ENCODE measurements around the gene SORBS2. TPM values are rescaled to one million over a fixed set of nuclear protein-coding genes. Genes with fewer than 3 reads are reported as not detected.
A peak's percentile ranks its signal among the peaks of the same experiment; 100 is the strongest.

The SORBS2 gene
- total RNA-seq, 2 donors from 2014 or later: 7.0 to 13.8 TPM

DNA sequence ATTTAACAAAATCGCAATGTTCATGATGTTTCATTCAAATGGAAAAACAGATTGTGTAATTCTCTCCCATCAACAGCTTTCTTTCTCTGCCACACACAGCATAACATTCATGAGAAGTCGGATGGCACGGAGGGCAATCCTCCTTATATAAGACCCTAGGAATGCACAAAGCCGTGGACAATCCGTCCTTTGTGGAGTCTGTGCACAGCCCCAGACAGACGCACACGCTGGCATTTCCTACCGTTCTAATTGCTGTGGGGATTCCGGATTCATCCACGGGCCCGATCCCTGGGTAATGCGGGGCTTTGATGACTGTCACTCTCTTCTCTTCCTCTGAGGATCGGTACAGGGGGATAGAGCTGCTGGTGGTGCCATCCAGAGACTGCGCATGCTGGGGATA, 154.8 kb downstream of the SORBS2 start:
- H3K9me3 ChIP-seq (ENCODE audit: control insufficient read depth, low read length): no peaks in the 10 kb centered on the region
- DNase-seq: no peak
- no peak overlapping the region for H3K9ac ChIP-seq (ENCODE audit: extremely low read depth, low read length, poor library complexity, severe bottlenecking)
- H3K27me3 ChIP-seq (ENCODE audit: control insufficient read depth, insufficient read depth, low read length, poor library complexity, severe bottlenecking): no peaks in the 10 kb centered on the region
- no peak overlapping the region for H3K27ac Mint-ChIP-seq
- no peak overlapping the region for H3K27ac ChIP-seq (ENCODE audit: low read depth, low read length)
- H3K4me1 ChIP-seq (ENCODE audit: control insufficient read depth, insufficient read depth, low read length): peaks cover 20% of the 10 kb centered on the region
- WGBS, 2 experiments (ENCODE audit: insufficient coverage in 1 of 2, insufficient read length in 1 of 2): 91 to 100% methylated on average over 3 to 14 of the region's 14 CpGs
- peaks cover 44% of the 10 kb centered on the region for H3K4me1 Mint-ChIP-seq
- no peak overlapping the region for H3K4me3 Mint-ChIP-seq
- no peaks in the 10 kb centered on the region for H3K9me3 Mint-ChIP-seq
- peaks cover 26% of the 10 kb centered on the region for H3K27me3 Mint-ChIP-seq (ENCODE audit: insufficient read depth)
- TF ChIP-seq, protein P1, sequence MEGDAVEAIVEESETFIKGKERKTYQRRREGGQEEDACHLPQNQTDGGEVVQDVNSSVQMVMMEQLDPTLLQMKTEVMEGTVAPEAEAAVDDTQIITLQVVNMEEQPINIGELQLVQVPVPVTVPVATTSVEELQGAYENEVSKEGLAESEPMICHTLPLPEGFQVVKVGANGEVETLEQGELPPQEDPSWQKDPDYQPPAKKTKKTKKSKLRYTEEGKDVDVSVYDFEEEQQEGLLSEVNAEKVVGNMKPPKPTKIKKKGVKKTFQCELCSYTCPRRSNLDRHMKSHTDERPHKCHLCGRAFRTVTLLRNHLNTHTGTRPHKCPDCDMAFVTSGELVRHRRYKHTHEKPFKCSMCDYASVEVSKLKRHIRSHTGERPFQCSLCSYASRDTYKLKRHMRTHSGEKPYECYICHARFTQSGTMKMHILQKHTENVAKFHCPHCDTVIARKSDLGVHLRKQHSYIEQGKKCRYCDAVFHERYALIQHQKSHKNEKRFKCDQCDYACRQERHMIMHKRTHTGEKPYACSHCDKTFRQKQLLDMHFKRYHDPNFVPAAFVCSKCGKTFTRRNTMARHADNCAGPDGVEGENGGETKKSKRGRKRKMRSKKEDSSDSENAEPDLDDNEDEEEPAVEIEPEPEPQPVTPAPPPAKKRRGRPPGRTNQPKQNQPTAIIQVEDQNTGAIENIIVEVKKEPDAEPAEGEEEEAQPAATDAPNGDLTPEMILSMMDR (conservative IDR thresholded peaks at IDR 0.05): no peak
- H3K36me3 Mint-ChIP-seq (ENCODE audit: low read depth): no peaks in the 10 kb centered on the region
- H3K36me3 ChIP-seq (ENCODE audit: control insufficient read depth, insufficient read depth, low read length): no peaks in the 10 kb centered on the region
- no peak overlapping the region for H3K4me3 ChIP-seq (ENCODE audit: low read length)

DNA sequence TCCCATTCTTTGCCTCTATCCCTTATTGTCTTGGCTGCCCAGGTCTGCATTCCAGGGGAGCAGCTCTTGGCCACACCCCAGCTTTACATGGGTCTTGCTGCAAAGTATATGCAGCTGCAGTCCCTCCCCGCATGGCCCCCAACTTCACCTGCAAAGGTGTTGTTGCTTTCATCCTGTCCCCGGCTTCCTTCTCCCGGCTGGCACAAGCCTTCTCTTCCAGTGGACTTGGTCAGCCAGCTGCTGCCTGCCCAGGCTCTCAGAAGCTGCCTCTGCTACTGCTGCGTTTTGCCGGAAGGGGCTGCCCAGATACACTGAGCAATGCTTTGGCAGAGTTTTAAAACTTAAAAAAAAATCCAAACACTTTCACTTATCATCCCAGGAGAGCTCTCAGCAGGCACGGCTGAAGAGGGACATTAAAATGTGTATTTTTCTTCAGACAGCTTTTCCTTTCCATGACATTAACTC, 155.5 kb downstream of the SORBS2 start:
- Mint-ChIP-seq H3K36me3 (ENCODE audit: low read depth) (no peaks in the 10 kb centered on the region), H3K4me1 (peaks cover 44% of the 10 kb centered on the region), H3K27me3 (ENCODE audit: insufficient read depth) (peaks cover 29% of the 10 kb centered on the region), H3K4me3 (no peak overlapping the region), H3K27ac (no peak overlapping the region), H3K9me3 (no peaks in the 10 kb centered on the region)
- Histone ChIP-seq H3K4me1 (ENCODE audit: control insufficient read depth, insufficient read depth, low read length) (peaks cover 17% of the 10 kb centered on the region), H3K27ac (ENCODE audit: low read depth, low read length) (no peak overlapping the region), H3K27me3 (ENCODE audit: control insufficient read depth, insufficient read depth, low read length, poor library complexity, severe bottlenecking) (no peaks in the 10 kb centered on the region), H3K36me3 (ENCODE audit: control insufficient read depth, insufficient read depth, low read length) (no peaks in the 10 kb centered on the region), H3K4me3 (ENCODE audit: low read length) (no peak overlapping the region), H3K9me3 (ENCODE audit: control insufficient read depth, low read length) (no peaks in the 10 kb centered on the region), H3K9ac (ENCODE audit: extremely low read depth, low read length, poor library complexity, severe bottlenecking) (no peak overlapping the region)
- TF ChIP-seq, protein P1 (conservative IDR thresholded peaks at IDR 0.05): peak; percentile 25
- peak; percentile 63 for DNase-seq
- WGBS, 2 experiments (ENCODE audit: insufficient coverage in 1 of 2, insufficient read length in 1 of 2): 75 to 87% methylated on average over 4 to 6 of the region's 6 CpGs

DNA sequence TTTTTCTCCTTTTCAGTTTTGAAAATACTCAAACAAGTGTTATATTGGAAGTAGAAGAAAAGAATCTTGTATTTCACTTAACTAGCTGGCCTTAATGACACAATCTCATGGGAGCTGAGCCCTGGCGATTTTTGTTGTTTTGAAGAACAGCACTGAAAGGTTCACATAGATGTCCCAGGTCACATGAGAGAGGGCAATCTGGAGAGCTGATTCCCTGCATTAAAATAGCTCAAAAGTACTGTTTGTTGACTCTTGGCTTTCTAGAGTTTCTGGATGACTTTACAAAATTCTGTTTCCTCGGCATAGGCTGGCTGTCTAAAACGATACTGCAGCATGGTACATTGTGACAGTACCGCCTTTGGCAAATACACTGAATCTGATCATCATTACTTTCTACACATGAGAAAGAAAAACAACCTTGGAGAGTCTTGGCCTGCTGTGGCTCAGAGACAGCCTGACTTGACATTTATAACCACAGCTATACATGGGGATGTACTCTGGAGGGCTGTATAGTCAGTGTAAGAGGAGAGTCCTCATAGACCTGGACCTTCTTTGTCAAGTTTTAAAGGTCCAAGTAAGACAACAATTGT, 156.9 kb downstream of the SORBS2 start:
- Mint-ChIP-seq H3K4me1 (peaks cover 56% of the 10 kb centered on the region), H3K36me3 (ENCODE audit: low read depth) (no peaks in the 10 kb centered on the region), H3K4me3 (no peak overlapping the region), H3K9me3 (no peaks in the 10 kb centered on the region), H3K27ac (no peak overlapping the region), H3K27me3 (ENCODE audit: insufficient read depth) (peaks cover 29% of the 10 kb centered on the region)
- H3K9me3 ChIP-seq (ENCODE audit: control insufficient read depth, low read length): no peaks in the 10 kb centered on the region
- WGBS, 2 experiments (ENCODE audit: insufficient coverage in 1 of 2, insufficient read length in 1 of 2): 93 to 94% methylated on average over 4 of the region's 4 CpGs
- no peak overlapping the region for H3K27ac ChIP-seq (ENCODE audit: low read depth, low read length)
- H3K36me3 ChIP-seq (ENCODE audit: control insufficient read depth, insufficient read depth, low read length): no peaks in the 10 kb centered on the region
- no peak overlapping the region for H3K4me3 ChIP-seq (ENCODE audit: low read length)
- H3K9ac ChIP-seq (ENCODE audit: extremely low read depth, low read length, poor library complexity, severe bottlenecking): no peak overlapping the region
- no peaks in the 10 kb centered on the region for H3K27me3 ChIP-seq (ENCODE audit: control insufficient read depth, insufficient read depth, low read length, poor library complexity, severe bottlenecking)
- H3K4me1 ChIP-seq (ENCODE audit: control insufficient read depth, insufficient read depth, low read length): peaks cover 22% of the 10 kb centered on the region
- TF ChIP-seq, protein P1 (conservative IDR thresholded peaks at IDR 0.05): no peak
- DNase-seq: no peak

All from endodermal cell (in vitro differentiated cells).